ENCODE results near the gene TBL1Y. TPM values are rescaled to one million over a fixed set of nuclear protein-coding genes. Genes with fewer than 3 reads are reported as not detected.

Gene TBL1Y
- total and polyA plus RNA-seq, 2 of the 4 experiments (the other 2 are of a cell fraction) = not detected

DNA sequence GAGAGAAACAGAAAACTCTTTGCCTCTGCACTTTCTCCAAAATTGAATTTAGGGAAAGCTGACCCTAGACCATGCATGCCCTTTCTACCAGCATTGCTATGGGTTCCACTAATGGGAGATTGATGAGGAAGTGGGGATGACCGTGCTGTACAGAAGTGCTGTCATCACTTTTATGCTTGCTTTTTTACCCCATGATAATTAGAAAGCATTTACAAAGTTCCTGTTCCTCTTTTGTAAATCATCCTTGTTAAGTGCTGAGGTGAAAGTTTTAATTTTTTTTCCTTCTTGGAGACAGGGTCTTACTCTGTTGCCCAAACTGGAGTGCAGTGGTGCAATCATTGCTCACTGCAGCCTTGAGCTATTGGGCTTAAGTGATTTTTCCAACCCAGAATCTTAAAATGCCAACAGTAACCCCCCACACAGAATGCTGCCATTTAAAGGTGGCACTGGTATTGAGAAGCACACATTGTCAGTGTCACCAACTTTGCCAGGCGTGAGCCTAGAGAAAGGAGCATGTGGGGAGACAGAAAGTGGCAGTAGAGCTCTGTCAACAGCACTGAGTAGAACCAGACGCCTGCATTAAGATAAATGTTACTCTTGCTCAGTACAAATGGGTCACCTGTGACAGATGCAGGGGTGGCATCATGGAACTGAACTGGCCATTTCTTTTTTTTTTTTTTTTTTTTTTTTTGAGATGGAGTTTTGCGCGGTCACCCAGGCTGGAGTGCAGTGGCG is 79.6 kb downstream of the TBL1Y start:
- POLR2A ChIA-PET (ENCODE audit: unreplicated experiment) = no interaction called here
- H3K79me1 ChIP-seq (ENCODE audit: low read depth in 1 of 2, low read length in 2 of 2) = no peaks in the 10 kb centered on the region
- H4K20me1 ChIP-seq (ENCODE audit: insufficient read depth, low read length) = no peaks in the 10 kb centered on the region
- no peak overlapping the region for H3K14ac ChIP-seq (replicated peaks; ENCODE audit: low read depth, low read length)
- DNase-seq = no peak
- H4K8ac ChIP-seq (ENCODE audit: low read depth in 2 of 2, low read length in 2 of 2) = no peak overlapping the region
- no peak overlapping the region for H2BK120ac ChIP-seq (ENCODE audit: low read depth, low read length)
- intact Hi-C loops (cut with micrococcal nuclease) = no loop called here
- H3K4me1 ChIP-seq (ENCODE audit: control insufficient read depth, insufficient read depth, low read length) = no peaks in the 10 kb centered on the region
- no peak overlapping the region for H3K56ac ChIP-seq (ENCODE audit: extremely low read depth, insufficient read depth, low read length)
- no peak overlapping the region for H3K4me2 ChIP-seq (ENCODE audit: low read depth, low read length)
- no peak overlapping the region for H3K4me3 ChIP-seq (ENCODE audit: insufficient read depth, low read depth, low read length)
- no peaks in the 10 kb centered on the region for H3K36me3 ChIP-seq (ENCODE audit: control insufficient read depth, insufficient read depth, low read length)
- H4K5ac ChIP-seq (ENCODE audit: low read depth, low read length) = no peak overlapping the region
- CTCF ChIA-PET = no interaction called here
- H3K23ac ChIP-seq (ENCODE audit: low read depth, low read length) = no peak overlapping the region
- H3K27ac ChIP-seq (ENCODE audit: insufficient read depth, low read length) = no peak overlapping the region
- no peak for TF ChIP-seq RCOR1 (IDR thresholded peaks at IDR 0.05; ENCODE audit: insufficient replicate concordance, low read length)
- TF ChIP-seq, protein P1, sequence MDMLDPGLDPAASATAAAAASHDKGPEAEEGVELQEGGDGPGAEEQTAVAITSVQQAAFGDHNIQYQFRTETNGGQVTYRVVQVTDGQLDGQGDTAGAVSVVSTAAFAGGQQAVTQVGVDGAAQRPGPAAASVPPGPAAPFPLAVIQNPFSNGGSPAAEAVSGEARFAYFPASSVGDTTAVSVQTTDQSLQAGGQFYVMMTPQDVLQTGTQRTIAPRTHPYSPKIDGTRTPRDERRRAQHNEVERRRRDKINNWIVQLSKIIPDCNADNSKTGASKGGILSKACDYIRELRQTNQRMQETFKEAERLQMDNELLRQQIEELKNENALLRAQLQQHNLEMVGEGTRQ (IDR thresholded peaks at IDR 0.05; ENCODE audit: low read depth, low read length) = no peak
- TF ChIP-seq NFE2L2 (IDR thresholded peaks at IDR 0.05; ENCODE audit: low read depth, low read length) = no peak
- no peak for TF ChIP-seq POLR2A (IDR thresholded peaks at IDR 0.05; ENCODE audit: low read depth, low read length)
- TF ChIP-seq, protein P2, sequence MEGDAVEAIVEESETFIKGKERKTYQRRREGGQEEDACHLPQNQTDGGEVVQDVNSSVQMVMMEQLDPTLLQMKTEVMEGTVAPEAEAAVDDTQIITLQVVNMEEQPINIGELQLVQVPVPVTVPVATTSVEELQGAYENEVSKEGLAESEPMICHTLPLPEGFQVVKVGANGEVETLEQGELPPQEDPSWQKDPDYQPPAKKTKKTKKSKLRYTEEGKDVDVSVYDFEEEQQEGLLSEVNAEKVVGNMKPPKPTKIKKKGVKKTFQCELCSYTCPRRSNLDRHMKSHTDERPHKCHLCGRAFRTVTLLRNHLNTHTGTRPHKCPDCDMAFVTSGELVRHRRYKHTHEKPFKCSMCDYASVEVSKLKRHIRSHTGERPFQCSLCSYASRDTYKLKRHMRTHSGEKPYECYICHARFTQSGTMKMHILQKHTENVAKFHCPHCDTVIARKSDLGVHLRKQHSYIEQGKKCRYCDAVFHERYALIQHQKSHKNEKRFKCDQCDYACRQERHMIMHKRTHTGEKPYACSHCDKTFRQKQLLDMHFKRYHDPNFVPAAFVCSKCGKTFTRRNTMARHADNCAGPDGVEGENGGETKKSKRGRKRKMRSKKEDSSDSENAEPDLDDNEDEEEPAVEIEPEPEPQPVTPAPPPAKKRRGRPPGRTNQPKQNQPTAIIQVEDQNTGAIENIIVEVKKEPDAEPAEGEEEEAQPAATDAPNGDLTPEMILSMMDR (conservative IDR thresholded peaks at IDR 0.05; ENCODE audit: low read depth, low read length) = no peak
- no peak for TF ChIP-seq MAFK (IDR thresholded peaks at IDR 0.05; ENCODE audit: low read depth, low read length)
- H3K9me3 ChIP-seq (ENCODE audit: control insufficient read depth, insufficient read depth, low read length) = no peaks in the 10 kb centered on the region
- H3K9me1 ChIP-seq (ENCODE audit: insufficient read depth, low read length) = no peaks in the 10 kb centered on the region
- H3K18ac ChIP-seq (ENCODE audit: low read depth, low read length) = no peak overlapping the region
- H4K91ac ChIP-seq (ENCODE audit: insufficient read depth, low read depth, low read length) = no peak overlapping the region
- in situ Hi-C loops (cut with MboI; ENCODE audit: low sequenced_read_pairs) = no loop called here
- H2BK5ac ChIP-seq (ENCODE audit: low read depth, low read length, poor library complexity, severe bottlenecking) = no peak overlapping the region
- H3K27me3 ChIP-seq (ENCODE audit: control insufficient read depth, insufficient read depth, low read length) = no peaks in the 10 kb centered on the region
- no peak overlapping the region for H2AFZ ChIP-seq (replicated peaks; ENCODE audit: low read length, poor library complexity)
- no CpG with 5 or more reads among the region's 6 CpGs for WGBS, 2 experiments (ENCODE audit: extremely low coverage in 2 of 2, insufficient read length in 1 of 2)
- dilution Hi-C loops (cut with HindIII; ENCODE audit: low sequenced_read_pairs, unreplicated experiment) = no loop called here
- BruUV-seq (replicated peaks) = no TSS peak
- no peak for ATAC-seq (ENCODE audit: low read depth)
- no peak overlapping the region for H2AK5ac ChIP-seq (ENCODE audit: low read depth, low read length)
- H3K4ac ChIP-seq (ENCODE audit: low read depth, low read length) = no peak overlapping the region
- no peak overlapping the region for H3K9ac ChIP-seq (ENCODE audit: low read depth, low read length)
- no peak overlapping the region for H2BK15ac ChIP-seq (ENCODE audit: low read depth, low read length)
- H2AK9ac ChIP-seq (replicated peaks; ENCODE audit: low read depth, low read length, poor library complexity) = no peak overlapping the region
- H2BK20ac ChIP-seq (ENCODE audit: low read depth, low read length) = no peak overlapping the region

All from IMR-90 (cell line).